BLaER1 (cell line): Measurements from ENCODE around the gene ARFGEF3.

ENCODE experiments used
- H3K27ac ChIP-seq: shearing (Covaris generic); formaldehyde crosslinking; 2 replicates; pipeline ENCODE4 v1.8.1; 2022
- H3K27me3 ChIP-seq: shearing (Covaris generic); formaldehyde crosslinking; 2 replicates; pipeline ENCODE4 v1.8.1; 2022
- H3K36me3 ChIP-seq: shearing (Covaris generic); formaldehyde crosslinking; 2 replicates; pipeline ENCODE4 v1.8.1; 2022
- H3K4me1 ChIP-seq: shearing (Covaris generic); formaldehyde crosslinking; 2 replicates; pipeline ENCODE4 v1.8.1; 2022
- H3K4me2 ChIP-seq: shearing (Covaris generic); formaldehyde crosslinking; 2 replicates; pipeline ENCODE4 v1.8.1; 2022
- H3K4me3 ChIP-seq: shearing (Covaris generic); formaldehyde crosslinking; 2 replicates; pipeline ENCODE4 v1.8.1; 2022
- H3K9ac ChIP-seq: shearing (Covaris generic); formaldehyde crosslinking; 2 replicates; pipeline ENCODE4 v1.8.1; 2022
- H3K9me3 ChIP-seq: shearing (Covaris generic); formaldehyde crosslinking; 2 replicates; pipeline ENCODE4 v1.8.1; 2022
- H4K20me1 ChIP-seq: shearing (Covaris generic); formaldehyde crosslinking; 2 replicates; pipeline ENCODE4 v1.8.1; 2022
- Cebpa-rat ChIP-seq: shearing (Covaris generic); IDR thresholded peaks from 2 replicates; pipeline ENCODE4 v1.8.1; 2022

Gene ARFGEF3

GRCh38 chr6:138229072-138229471, 67.3 kb downstream of the ARFGEF3 start:
- H3K4me2 ChIP-seq = no peak overlapping the region
- H3K27ac ChIP-seq = no peak overlapping the region
- H3K4me1 ChIP-seq = peaks cover 11% of the 10 kb centered on the region

GRCh38 chr6:138229663-138230179, 68.0 kb downstream of the ARFGEF3 start:
- Histone ChIP-seq H3K27me3 (no peaks in the 10 kb centered on the region), H3K9ac (no peak overlapping the region), H3K9me3 (no peaks in the 10 kb centered on the region), H3K4me3 (no peak overlapping the region), H3K27ac (no peak overlapping the region), H4K20me1 (no peaks in the 10 kb centered on the region), H3K4me2 (no peak overlapping the region), H3K36me3 (no peaks in the 10 kb centered on the region), H3K4me1 (peaks cover 11% of the 10 kb centered on the region)
- TF ChIP-seq Cebpa-rat = no peak

More at GRCh38 chr6:138229072-138229471, 67.3 kb downstream of the ARFGEF3 start:
- no peak for TF ChIP-seq Cebpa-rat
- Histone ChIP-seq H3K9ac (no peak overlapping the region), H3K9me3 (no peaks in the 10 kb centered on the region), H3K36me3 (no peaks in the 10 kb centered on the region), H3K27me3 (no peaks in the 10 kb centered on the region), H4K20me1 (no peaks in the 10 kb centered on the region), H3K4me3 (no peak overlapping the region)

DNA sequence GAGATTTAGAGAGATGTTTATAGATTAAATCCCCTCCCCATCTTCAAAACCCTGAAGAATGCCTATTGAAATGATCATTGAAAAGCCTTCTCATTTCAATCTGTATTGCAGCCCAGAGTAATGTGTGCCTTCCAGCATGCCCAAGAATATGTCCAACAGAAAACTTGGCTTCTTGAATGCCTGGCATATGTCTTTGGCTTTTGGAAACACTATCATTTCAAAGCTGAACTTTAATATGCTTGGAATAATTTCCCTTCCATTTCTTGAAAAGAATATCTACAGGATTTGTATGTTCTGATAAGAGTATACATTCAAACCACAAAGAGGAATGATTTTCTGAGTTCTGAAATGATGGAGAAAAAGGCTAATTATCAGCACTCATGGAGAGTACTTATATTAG, 68.5 kb downstream of the ARFGEF3 start:
- H3K27me3 ChIP-seq = no peaks in the 10 kb centered on the region
- H3K4me2 ChIP-seq = no peak overlapping the region

DNA sequence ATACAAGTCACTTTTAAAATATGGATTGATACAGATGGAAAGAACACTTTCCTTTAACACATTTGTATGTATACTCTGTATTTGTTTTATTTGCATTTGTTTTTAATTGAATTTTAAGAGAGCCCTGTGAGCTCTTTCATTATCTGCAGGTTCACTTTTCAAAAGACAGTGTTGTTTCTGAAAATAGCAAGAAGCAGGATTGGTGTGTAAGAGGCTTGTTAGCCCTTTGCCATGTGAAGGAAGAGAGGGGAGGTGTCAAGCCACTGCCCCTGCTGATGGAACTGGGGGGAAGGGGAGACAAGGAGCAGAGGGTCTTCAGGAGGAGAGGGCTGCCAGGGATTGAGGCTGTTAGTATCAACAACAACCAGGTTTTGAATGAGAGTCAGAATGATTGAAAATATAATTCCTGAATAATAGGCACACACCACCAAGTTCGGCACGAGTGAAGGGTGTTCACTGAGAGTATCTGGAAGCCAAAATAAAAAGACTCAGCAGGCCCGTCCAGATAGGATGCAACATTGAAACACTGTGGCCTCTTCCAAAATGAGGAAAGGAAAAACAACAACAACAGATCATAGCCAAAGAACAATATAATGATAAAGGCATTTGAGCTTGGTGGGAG, 69.1 kb downstream of the ARFGEF3 start:
- H3K27ac ChIP-seq = no peak overlapping the region

More for the DNA sequence above, 68.5 kb downstream of the ARFGEF3 start:
- H3K27ac ChIP-seq = no peak overlapping the region
- H3K9ac ChIP-seq = no peak overlapping the region
- H4K20me1 ChIP-seq = no peaks in the 10 kb centered on the region
- TF ChIP-seq Cebpa-rat = no peak
- no peaks in the 10 kb centered on the region for H3K36me3 ChIP-seq
- no peak overlapping the region for H3K4me3 ChIP-seq
- H3K9me3 ChIP-seq = no peaks in the 10 kb centered on the region
- peaks cover 11% of the 10 kb centered on the region for H3K4me1 ChIP-seq

GRCh38 chr6:138231381-138231886, 69.7 kb downstream of the ARFGEF3 start:
- no peaks in the 10 kb centered on the region for H3K27me3 ChIP-seq
- H3K4me3 ChIP-seq = no peak overlapping the region
- no peak for TF ChIP-seq Cebpa-rat
- H3K4me2 ChIP-seq = peak overlapping the region; percentile 44
- no peaks in the 10 kb centered on the region for H3K9me3 ChIP-seq
- no peak overlapping the region for H3K27ac ChIP-seq
- no peaks in the 10 kb centered on the region for H4K20me1 ChIP-seq
- H3K4me1 ChIP-seq = peaks cover 11% of the 10 kb centered on the region
- H3K36me3 ChIP-seq = no peaks in the 10 kb centered on the region
- no peak overlapping the region for H3K9ac ChIP-seq

More for the DNA sequence above, 69.1 kb downstream of the ARFGEF3 start:
- Histone ChIP-seq H3K27me3 (no peaks in the 10 kb centered on the region), H3K4me3 (no peak overlapping the region), H3K4me1 (peaks cover 11% of the 10 kb centered on the region), H4K20me1 (no peaks in the 10 kb centered on the region), H3K9ac (no peak overlapping the region), H3K36me3 (no peaks in the 10 kb centered on the region), H3K4me2 (peak overlapping the region; percentile 44; the same call in 1 of the 2 replicates), H3K9me3 (no peaks in the 10 kb centered on the region)
- TF ChIP-seq Cebpa-rat = no peak

GRCh38 chr6:138234363-138234762, 72.6 kb downstream of the ARFGEF3 start:
- Histone ChIP-seq H3K9ac (no peak overlapping the region), H3K9me3 (no peaks in the 10 kb centered on the region), H3K4me2 (no peak overlapping the region), H3K27ac (no peak overlapping the region), H4K20me1 (no peaks in the 10 kb centered on the region), H3K4me1 (peaks cover 11% of the 10 kb centered on the region), H3K36me3 (no peaks in the 10 kb centered on the region), H3K27me3 (no peaks in the 10 kb centered on the region), H3K4me3 (no peak overlapping the region)
- no peak for TF ChIP-seq Cebpa-rat

DNA sequence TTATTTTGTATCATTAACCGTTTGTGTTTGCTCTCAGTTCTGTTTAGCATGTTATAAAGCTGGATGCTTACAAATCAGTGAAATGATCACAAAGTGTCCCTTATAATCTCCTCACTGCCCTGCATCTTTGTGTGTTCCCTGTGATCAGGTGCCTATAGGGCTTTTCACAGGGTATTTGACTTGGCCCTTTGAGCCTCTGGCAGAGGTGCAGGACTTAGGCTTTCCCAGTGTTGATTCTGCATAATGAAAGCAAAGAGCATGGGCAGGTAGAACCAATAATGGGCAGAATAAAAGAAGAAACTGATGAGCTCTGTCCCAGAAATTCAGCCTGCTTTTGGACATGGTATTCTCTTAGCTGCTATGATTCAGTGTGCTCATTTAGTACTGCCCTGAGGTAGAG, 73.5 kb downstream of the ARFGEF3 start:
- no peak overlapping the region for H3K4me3 ChIP-seq
- H3K36me3 ChIP-seq = no peaks in the 10 kb centered on the region
- H3K9ac ChIP-seq = no peak overlapping the region
- no peak overlapping the region for H3K27ac ChIP-seq
- no peak overlapping the region for H3K4me2 ChIP-seq
- TF ChIP-seq Cebpa-rat = no peak
- peaks cover 11% of the 10 kb centered on the region for H3K4me1 ChIP-seq
- no peaks in the 10 kb centered on the region for H3K9me3 ChIP-seq
- H3K27me3 ChIP-seq = no peaks in the 10 kb centered on the region
- no peaks in the 10 kb centered on the region for H4K20me1 ChIP-seq

DNA sequence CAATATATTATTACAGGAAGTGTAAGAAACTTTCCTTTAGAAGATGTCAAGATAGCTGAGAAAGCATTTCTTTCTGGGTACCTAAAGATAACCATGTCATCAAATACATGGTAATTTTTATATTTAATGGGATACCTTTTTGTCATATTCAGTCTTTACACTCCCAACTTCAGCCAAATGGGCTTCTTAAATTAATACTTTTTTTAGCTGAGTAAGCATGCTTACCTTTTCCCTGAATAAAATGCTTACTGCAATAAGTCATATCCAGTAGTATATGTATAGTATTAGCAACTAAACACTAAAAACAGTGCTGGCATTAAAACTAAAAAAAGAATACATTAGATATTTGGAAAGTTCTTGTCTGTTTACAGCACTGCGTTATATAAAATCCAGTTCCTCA, 74.0 kb downstream of the ARFGEF3 start:
- Histone ChIP-seq H3K9ac (no peak overlapping the region), H3K4me2 (no peak overlapping the region), H3K27me3 (no peaks in the 10 kb centered on the region), H3K9me3 (no peaks in the 10 kb centered on the region), H3K4me3 (no peak overlapping the region), H4K20me1 (no peaks in the 10 kb centered on the region), H3K36me3 (no peaks in the 10 kb centered on the region), H3K27ac (no peak overlapping the region), H3K4me1 (peaks cover 11% of the 10 kb centered on the region)
- TF ChIP-seq Cebpa-rat = no peak

DNA sequence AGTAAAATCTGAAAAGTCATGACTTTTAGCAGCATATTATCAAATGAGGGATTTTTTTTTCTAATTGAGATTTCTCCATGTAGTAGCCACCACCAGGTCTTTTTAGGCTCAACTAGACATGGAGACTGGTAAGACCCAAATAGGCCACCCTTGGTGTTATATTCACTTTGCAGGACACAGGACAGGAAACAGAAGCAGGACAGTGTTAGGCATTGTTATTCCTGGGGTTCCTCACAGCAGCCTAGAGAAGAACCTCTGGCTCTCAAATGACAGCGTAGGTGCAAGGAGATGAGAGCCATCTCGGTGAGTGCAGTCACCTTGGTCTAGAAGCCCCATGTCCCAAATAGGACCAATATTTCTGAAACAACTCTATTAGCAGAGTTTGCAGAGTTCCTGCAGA, 75.7 kb downstream of the ARFGEF3 start:
- Histone ChIP-seq H3K9ac (no peak overlapping the region), H4K20me1 (no peaks in the 10 kb centered on the region), H3K9me3 (no peaks in the 10 kb centered on the region), H3K4me3 (no peak overlapping the region), H3K36me3 (no peaks in the 10 kb centered on the region), H3K27me3 (no peaks in the 10 kb centered on the region), H3K4me2 (no peak overlapping the region), H3K27ac (no peak overlapping the region), H3K4me1 (no peaks in the 10 kb centered on the region)
- no peak for TF ChIP-seq Cebpa-rat

DNA sequence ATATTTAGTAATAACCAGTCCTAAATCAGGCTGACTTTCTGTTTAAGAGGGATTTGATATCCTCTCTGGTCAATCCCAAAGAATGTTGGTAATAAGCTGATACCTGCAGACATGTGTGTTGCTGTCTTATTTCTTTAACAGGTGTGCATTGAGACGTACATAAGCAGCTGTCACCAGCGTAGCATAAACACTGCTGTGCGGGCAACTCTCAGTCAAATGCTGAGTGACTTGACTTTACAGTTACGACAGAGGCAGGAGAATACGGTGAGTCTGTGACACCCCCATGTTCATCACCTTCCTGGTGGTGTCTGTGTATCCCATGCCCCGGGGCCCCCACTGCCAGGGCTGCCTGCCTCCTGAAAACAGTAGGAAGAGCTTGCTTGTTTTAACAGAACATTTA, 76.6 kb downstream of the ARFGEF3 start:
- Histone ChIP-seq H3K4me2 (no peak overlapping the region), H3K4me3 (no peak overlapping the region), H3K27ac (no peak overlapping the region), H3K9me3 (no peaks in the 10 kb centered on the region), H3K27me3 (no peaks in the 10 kb centered on the region), H3K9ac (no peak overlapping the region), H3K36me3 (no peaks in the 10 kb centered on the region), H4K20me1 (no peaks in the 10 kb centered on the region), H3K4me1 (no peaks in the 10 kb centered on the region)
- no peak for TF ChIP-seq Cebpa-rat
